Mesenchymal stem cell (in vitro differentiated cells and primary cell): ENCODE measurements around the gene EGFR.

Experiments used
- DNase-seq: peaks from one replicate; pipeline ENCODE4 v3.0.0-alpha.2; 2013
- H2AFZ ChIP-seq: one replicate; pipeline ENCODE4 v1.6.1; 2013; ENCODE audit warnings: low read depth, mild to moderate bottlenecking, control low read depth, inconsistent platforms, low read length, moderate library complexity
- H2AK5ac ChIP-seq: 2 replicates; pipeline ENCODE4 v1.6.1; 2013; ENCODE audit warnings: low read length, moderate library complexity, mild to moderate bottlenecking, inconsistent platforms; ENCODE audit not compliant: severe bottlenecking
- H2BK120ac ChIP-seq: one replicate; pipeline ENCODE4 v1.6.1; 2013; ENCODE audit warnings: low read depth, mild to moderate bottlenecking, inconsistent platforms, low read length, moderate library complexity
- H2BK12ac ChIP-seq, 2 experiments: one replicate each; pipeline ENCODE4 v1.6.1; 2013; ENCODE audit warnings: inconsistent platforms in 2 of 2, low read length in 2 of 2, mild to moderate bottlenecking in 2 of 2, moderate library complexity in 2 of 2, control low read depth in 1 of 2
- H2BK15ac ChIP-seq: one replicate; pipeline ENCODE4 v1.6.1; 2013; ENCODE audit warnings: mild to moderate bottlenecking, low read depth, inconsistent platforms; ENCODE audit not compliant: poor library complexity, severe bottlenecking
- H2BK5ac ChIP-seq: 2 replicates; pipeline ENCODE4 v1.6.1; 2013; ENCODE audit warnings: low read depth, mild to moderate bottlenecking, low read length, control low read depth, inconsistent platforms; ENCODE audit not compliant: poor library complexity, severe bottlenecking
- H3K14ac ChIP-seq, 2 experiments: one replicate each; pipeline ENCODE4 v1.6.1; 2013; ENCODE audit warnings: inconsistent platforms in 2 of 2, low read length in 2 of 2, control low read depth in 1 of 2, mild to moderate bottlenecking in 1 of 2, moderate library complexity in 1 of 2
- H3K18ac ChIP-seq, 2 experiments: one replicate each; pipeline ENCODE4 v1.6.1; 2013; ENCODE audit warnings: inconsistent platforms in 2 of 2, low read length in 2 of 2, control low read depth in 1 of 2, low read depth in 1 of 2, mild to moderate bottlenecking in 1 of 2
- H3K23ac ChIP-seq, 2 experiments: one replicate each; pipeline ENCODE4 v1.6.1; 2013; ENCODE audit warnings: inconsistent platforms in 2 of 2, low read length in 2 of 2, mild to moderate bottlenecking in 2 of 2, moderate library complexity in 2 of 2, control low read depth in 1 of 2
- H3K27ac ChIP-seq: 2 replicates; pipeline ENCODE4 v1.5.1; 2013; ENCODE audit warnings: mild to moderate bottlenecking, moderate library complexity, low read length, control low read depth, inconsistent platforms; ENCODE audit not compliant: poor library complexity, severe bottlenecking
- H3K27me3 ChIP-seq, 2 experiments: 2 replicates each; pipeline versions ENCODE4 v1.6.1 to v1.7.0; 2013; ENCODE audit warnings: low read length in 2 of 2, mild to moderate bottlenecking in 2 of 2, moderate library complexity in 2 of 2, control low read depth in 1 of 2, inconsistent platforms in 1 of 2; ENCODE audit not compliant: control insufficient read depth in 1 of 2, insufficient read depth in 1 of 2
- H3K36me3 ChIP-seq, 2 experiments: 2 replicates each; pipeline versions ENCODE4 v1.6.1 to v1.7.0; 2013; ENCODE audit warnings: low read length in 2 of 2, control low read depth in 1 of 2, inconsistent platforms in 1 of 2, low read depth in 1 of 2, mild to moderate bottlenecking in 1 of 2; ENCODE audit not compliant: insufficient read depth in 2 of 2, control insufficient read depth in 1 of 2
- H3K4ac ChIP-seq, 2 experiments: one replicate each; pipeline ENCODE4 v1.6.1; 2013; ENCODE audit warnings: inconsistent platforms in 2 of 2, low read length in 2 of 2, mild to moderate bottlenecking in 2 of 2, moderate library complexity in 2 of 2, control low read depth in 1 of 2, low read depth in 1 of 2
- H3K4me1 ChIP-seq: 2 replicates; pipeline ENCODE4 v1.6.1; 2013; ENCODE audit warnings: low read depth, low read length, control low read depth; ENCODE audit not compliant: control insufficient read depth, insufficient read depth
- H3K4me2 ChIP-seq: 2 replicates; pipeline ENCODE4 v1.6.1; 2013; ENCODE audit warnings: low read length, mild to moderate bottlenecking, inconsistent platforms; ENCODE audit not compliant: poor library complexity, severe bottlenecking
- H3K4me3 ChIP-seq, 2 experiments: 2 replicates each; pipeline versions ENCODE4 v1.5.1 to v1.7.0; 2013; ENCODE audit warnings: low read length in 2 of 2, mild to moderate bottlenecking in 2 of 2, control low read depth in 1 of 2, low read depth in 1 of 2; ENCODE audit not compliant: insufficient read depth in 1 of 2
- H3K79me1 ChIP-seq: replicated peaks from 2 replicates; pipeline ENCODE4 v1.6.1; 2013; ENCODE audit warnings: mild to moderate bottlenecking, control low read depth, low read length, inconsistent platforms; ENCODE audit not compliant: poor library complexity, severe bottlenecking
- H3K9ac ChIP-seq: 2 replicates; pipeline ENCODE4 v1.7.0; 2013; ENCODE audit warnings: mild to moderate bottlenecking, low read length, moderate library complexity
- H3K9me3 ChIP-seq: 2 replicates; pipeline ENCODE4 v1.7.0; 2013; ENCODE audit warnings: mild to moderate bottlenecking, low read length; ENCODE audit not compliant: control insufficient read depth
- H4K8ac ChIP-seq: one replicate; pipeline ENCODE4 v1.6.1; 2013; ENCODE audit warnings: inconsistent platforms, mild to moderate bottlenecking, low read length, moderate library complexity
- H4K91ac ChIP-seq: one replicate; pipeline ENCODE4 v1.6.1; 2013; ENCODE audit warnings: mild to moderate bottlenecking, low read length, inconsistent platforms
- WGBS: methylation state at CpG from one replicate; pipeline ENCODE4 v1.1.7; 2013; ENCODE audit warnings: mixed read lengths; 5-methylcytosine and 5-hydroxymethylcytosine counted together

Gene EGFR

DNA sequence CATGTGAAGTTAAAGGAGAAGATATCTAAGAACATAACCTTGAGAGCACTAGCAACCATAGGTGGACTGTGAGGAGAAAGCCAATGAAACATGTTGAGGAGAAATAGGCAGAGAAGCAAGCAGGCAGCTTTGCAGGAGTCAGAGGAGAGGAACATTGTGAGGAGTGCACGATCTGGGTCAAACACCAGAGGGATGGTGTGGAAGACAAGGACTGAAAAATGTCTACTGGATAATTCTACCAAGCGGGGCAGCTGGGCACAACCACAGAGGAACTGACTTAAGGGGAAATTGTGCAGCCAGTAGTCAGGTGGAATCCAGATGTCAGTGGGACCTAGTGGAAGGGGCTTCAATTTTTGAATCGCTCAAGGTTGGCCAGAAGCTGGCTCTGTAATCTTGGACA lies 234.4 kb downstream of the EGFR start:
- no peak overlapping the region for H3K23ac ChIP-seq
- H3K4me3 ChIP-seq: no peak overlapping the region
- no peak overlapping the region for H3K4me2 ChIP-seq
- H2BK15ac ChIP-seq: no peak overlapping the region
- no peak overlapping the region for H4K91ac ChIP-seq
- H2BK5ac ChIP-seq: no peak overlapping the region
- H3K14ac ChIP-seq: no peak overlapping the region
- peaks cover 16% of the 10 kb centered on the region for H3K4me1 ChIP-seq
- WGBS: 95% methylated on average over 2 of the region's 3 CpGs
- no peak overlapping the region for H3K27ac ChIP-seq
- peaks cover 6 to 8% of the 10 kb centered on the region in 2 experiments for H3K27me3 ChIP-seq
- H3K36me3 ChIP-seq: no peaks in the 10 kb centered on the region
- no peak overlapping the region for H3K18ac ChIP-seq
- H2BK12ac ChIP-seq: no peak overlapping the region
- H2AK5ac ChIP-seq: no peak overlapping the region
- no peak overlapping the region for H3K4ac ChIP-seq
- no peaks in the 10 kb centered on the region for H3K79me1 ChIP-seq
- H2AFZ ChIP-seq: no peak overlapping the region
- no peaks in the 10 kb centered on the region for H3K9me3 ChIP-seq
- DNase-seq: no peak
- H2BK120ac ChIP-seq: no peak overlapping the region
- no peak overlapping the region for H4K8ac ChIP-seq
- H3K9ac ChIP-seq: no peak overlapping the region

DNA sequence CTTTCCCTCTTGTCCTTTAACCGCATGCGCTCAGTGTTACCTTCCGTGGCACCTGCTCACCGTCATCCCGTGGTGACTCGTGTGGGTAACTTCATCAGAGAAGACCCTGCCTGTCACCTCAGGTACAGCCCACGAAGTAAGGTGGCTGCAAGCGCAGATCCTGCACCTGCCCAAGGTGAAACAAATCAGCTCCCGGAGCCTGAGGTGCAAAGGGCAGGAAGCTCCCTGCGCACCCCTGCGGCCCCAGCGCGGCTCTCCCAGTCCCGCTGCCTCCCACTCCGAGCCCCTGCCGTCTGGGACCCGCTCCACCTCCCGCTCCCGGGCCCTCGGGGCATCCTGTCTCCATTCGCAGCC lies 235.4 kb downstream of the EGFR start:
- Histone ChIP-seq H3K4me3 (peak overlapping the region; percentile 57 to 89), H3K18ac (peak overlapping the region in 1 of 2 experiments; percentile 68), H3K14ac (no peak overlapping the region), H3K27me3 (peaks cover 6 to 8% of the 10 kb centered on the region in 2 experiments), H3K36me3 (no peaks in the 10 kb centered on the region), H2BK15ac (peak overlapping the region; percentile 52), H3K9ac (peak overlapping the region; percentile 73), H2AFZ (peak overlapping the region; percentile 62), H3K27ac (no peak overlapping the region), H3K9me3 (no peaks in the 10 kb centered on the region), H2BK12ac (no peak overlapping the region), H3K79me1 (no peaks in the 10 kb centered on the region), H3K4me2 (peak overlapping the region; percentile 100), H4K8ac (peak overlapping the region; percentile 70), H4K91ac (peak overlapping the region; percentile 53), H2BK120ac (no peak overlapping the region), H2BK5ac (no peak overlapping the region), H3K4ac (no peak overlapping the region), H2AK5ac (no peak overlapping the region), H3K4me1 (peaks cover 16% of the 10 kb centered on the region), H3K23ac (no peak overlapping the region)
- DNase-seq: no peak
- WGBS: 37% methylated on average over 21 of the region's 21 CpGs

DNA sequence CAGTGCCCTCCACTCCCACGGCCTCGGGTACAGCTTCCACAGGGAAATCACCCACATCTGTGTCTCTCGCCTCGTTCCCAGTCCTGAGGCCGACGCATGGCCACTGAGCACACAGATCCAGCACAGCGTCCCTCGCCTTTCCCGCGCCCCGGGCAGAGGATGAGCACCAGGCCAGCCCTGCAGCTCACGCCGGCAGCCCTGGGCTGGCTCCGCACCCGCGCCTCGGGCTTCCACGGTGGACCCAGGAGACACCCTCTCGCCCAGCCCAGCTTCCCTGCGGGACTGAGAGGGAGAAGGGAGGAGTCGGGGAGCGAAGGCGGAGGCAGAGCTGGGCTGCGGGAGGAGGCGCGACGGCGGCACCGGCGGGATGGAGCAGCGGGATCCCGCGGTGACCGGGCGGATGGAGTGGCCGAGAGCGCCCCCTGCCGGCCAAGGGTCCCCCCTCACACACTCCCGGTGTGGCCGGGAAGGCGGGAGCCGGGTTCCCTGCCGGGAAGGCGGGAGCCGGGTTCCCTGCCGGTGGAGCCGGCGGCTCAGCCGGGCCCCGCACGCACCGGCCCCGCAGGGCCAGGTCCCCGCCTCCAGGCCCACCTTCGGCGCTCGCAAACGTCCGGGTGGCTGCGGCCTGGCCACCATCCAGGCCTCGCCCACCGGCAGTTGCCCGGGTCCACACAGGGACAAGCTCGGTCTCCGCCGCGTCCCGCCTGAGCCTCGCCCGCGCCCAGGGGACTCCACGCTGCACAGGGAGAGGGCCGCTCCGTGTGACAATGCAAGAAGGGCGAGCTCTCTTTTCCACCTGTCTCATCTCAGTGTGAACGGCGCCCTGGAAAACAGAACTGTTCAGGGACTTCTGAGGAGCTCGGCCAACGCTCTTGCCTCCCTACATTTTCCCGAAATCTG lies 236.0 kb downstream of the EGFR start:
- Histone ChIP-seq H3K36me3 (no peaks in the 10 kb centered on the region), H2BK12ac (peak overlapping the region in 1 of 2 experiments; percentile 63)

More for the DNA sequence above, 236.0 kb downstream of the EGFR start:
- Histone ChIP-seq H3K23ac (peak overlapping the region in 1 of 2 experiments; percentile 41), H3K4ac (no peak overlapping the region), H2AFZ (peak overlapping the region; percentile 62), H2BK15ac (peak overlapping the region; percentile 73), H3K27me3 (peaks cover 6 to 8% of the 10 kb centered on the region in 2 experiments), H2AK5ac (no peak overlapping the region), H4K91ac (peak overlapping the region; percentile 53), H3K4me2 (peak overlapping the region; percentile 100), H3K18ac (peak overlapping the region in 1 of 2 experiments; percentile 79), H2BK120ac (no peak overlapping the region), H3K9ac (peak overlapping the region; percentile 84), H3K27ac (no peak overlapping the region), H3K4me3 (peak overlapping the region; percentile 57 to 89), H3K4me1 (peaks cover 16% of the 10 kb centered on the region), H3K79me1 (no peaks in the 10 kb centered on the region), H2BK5ac (no peak overlapping the region), H3K9me3 (no peaks in the 10 kb centered on the region), H4K8ac (peak overlapping the region; percentile 70), H3K14ac (peak overlapping the region in 1 of 2 experiments; percentile 11)
- DNase-seq: peak; percentile 74
- WGBS: under 1% methylated on average over 67 of the region's 80 CpGs
